Measurements from ENCODE around the gene OR6M1. TPM values are rescaled to one million over a fixed set of nuclear protein-coding genes. Genes with fewer than 3 reads are reported as not detected.
A peak's percentile ranks its signal among the peaks of the same experiment; 100 is the strongest.

Gene OR6M1
- total RNA-seq = not detected

- no peaks in the 10 kb centered on the region for H3K4me1 Mint-ChIP-seq (ENCODE audit: low read depth in 2 of 2)
- no peak within 1 kb of the TSS for H3K27ac Mint-ChIP-seq
- ATAC-seq (no peak), DNase-seq (ENCODE audit: low spot score) (no peak)
- H3K36me3 Mint-ChIP-seq = no peaks in the 10 kb centered on the region
- H3K4me3 Mint-ChIP-seq = no peak within 1 kb of the TSS
- H3K9me3 Mint-ChIP-seq = no peaks in the 10 kb centered on the region
- peaks cover 13 to 15% of the 10 kb centered on the region in 2 donors for H3K27me3 Mint-ChIP-seq
Measured at GRCh38 chr11:123806249-123806648, at the start of gene OR6M1. TSS of gene OR6M1 (minus strand) at chr11:123806349. CDS start at chr11:123806349, 0 bp downstream.

- ATAC-seq (no peak), DNase-seq (ENCODE audit: low spot score) (no peak)
- H3K9me3 Mint-ChIP-seq = peaks cover 6% of the 10 kb centered on the region
- no peak overlapping the region for H3K27ac Mint-ChIP-seq
- peaks cover 0 to 3% of the 10 kb centered on the region in 2 donors for H3K27me3 Mint-ChIP-seq
- H3K4me1 Mint-ChIP-seq (ENCODE audit: low read depth in 2 of 2) = no peaks in the 10 kb centered on the region
- H3K4me3 Mint-ChIP-seq = no peak overlapping the region
- H3K36me3 Mint-ChIP-seq = no peaks in the 10 kb centered on the region
Measured at GRCh38 chr11:123853038-123853437, 46.9 kb upstream of the OR6M1 start.

GRCh38 chr11:123852321-123852720 is 46.2 kb upstream of the OR6M1 start:
- ATAC-seq = no peak
- Mint-ChIP-seq H3K27me3 (peaks cover 0 to 3% of the 10 kb centered on the region in 2 donors), H3K4me3 (no peak overlapping the region), H3K9me3 (peaks cover 6% of the 10 kb centered on the region), H3K36me3 (no peaks in the 10 kb centered on the region), H3K4me1 (ENCODE audit: low read depth in 2 of 2) (no peaks in the 10 kb centered on the region), H3K27ac (no peak overlapping the region)
- no peak for DNase-seq (ENCODE audit: low spot score)

GRCh38 chr11:123851110-123851509 is 45.0 kb upstream of the OR6M1 start:
- Mint-ChIP-seq H3K27ac (no peak overlapping the region), H3K4me1 (ENCODE audit: low read depth in 2 of 2) (no peaks in the 10 kb centered on the region), H3K27me3 (peaks cover 0 to 5% of the 10 kb centered on the region in 2 donors), H3K4me3 (no peak overlapping the region), H3K9me3 (peaks cover 6% of the 10 kb centered on the region), H3K36me3 (no peaks in the 10 kb centered on the region)
- ATAC-seq = no peak
- no peak for DNase-seq (ENCODE audit: low spot score)

- Mint-ChIP-seq H3K4me1 (ENCODE audit: low read depth in 2 of 2) (no peaks in the 10 kb centered on the region), H3K4me3 (no peak overlapping the region), H3K27me3 (peaks cover 4 to 9% of the 10 kb centered on the region in 2 donors), H3K36me3 (no peaks in the 10 kb centered on the region), H3K9me3 (no peaks in the 10 kb centered on the region), H3K27ac (no peak overlapping the region)
- ATAC-seq (peak; percentile 43 to 48), DNase-seq (ENCODE audit: low spot score) (no peak)
Measured at GRCh38 chr11:123841174-123841573, 35.0 kb upstream of the OR6M1 start.

- DNase-seq (ENCODE audit: low spot score) (no peak), ATAC-seq (no peak)
- H3K9me3 Mint-ChIP-seq = no peaks in the 10 kb centered on the region
- H3K27ac Mint-ChIP-seq = no peak overlapping the region
- H3K27me3 Mint-ChIP-seq = peaks cover 2 to 9% of the 10 kb centered on the region in 2 donors
- no peak overlapping the region for H3K4me3 Mint-ChIP-seq
- no peaks in the 10 kb centered on the region for H3K36me3 Mint-ChIP-seq
- H3K4me1 Mint-ChIP-seq (ENCODE audit: low read depth in 2 of 2) = no peaks in the 10 kb centered on the region
Measured at GRCh38 chr11:123839131-123839530, 33.0 kb upstream of the OR6M1 start.

GRCh38 chr11:123838659-123839058 is 32.5 kb upstream of the OR6M1 start:
- no peak overlapping the region for H3K4me3 Mint-ChIP-seq
- no peaks in the 10 kb centered on the region for H3K36me3 Mint-ChIP-seq
- no peaks in the 10 kb centered on the region for H3K4me1 Mint-ChIP-seq (ENCODE audit: low read depth in 2 of 2)
- no peaks in the 10 kb centered on the region for H3K9me3 Mint-ChIP-seq
- ATAC-seq (no peak), DNase-seq (ENCODE audit: low spot score) (no peak)
- peaks cover 2 to 9% of the 10 kb centered on the region in 2 donors for H3K27me3 Mint-ChIP-seq
- no peak overlapping the region for H3K27ac Mint-ChIP-seq

GRCh38 chr11:123838199-123838598 is 32.0 kb upstream of the OR6M1 start:
- no peak for ATAC-seq
- no peaks in the 10 kb centered on the region for H3K36me3 Mint-ChIP-seq

GRCh38 chr11:123833095-123833494 is 26.9 kb upstream of the OR6M1 start:
- DNase-seq (ENCODE audit: low spot score) (no peak), ATAC-seq (no peak)
- Mint-ChIP-seq H3K9me3 (no peaks in the 10 kb centered on the region), H3K36me3 (no peaks in the 10 kb centered on the region), H3K4me1 (ENCODE audit: low read depth in 2 of 2) (no peaks in the 10 kb centered on the region), H3K4me3 (no peak overlapping the region), H3K27me3 (peaks cover 0 to 7% of the 10 kb centered on the region in 2 donors), H3K27ac (no peak overlapping the region)

More at GRCh38 chr11:123838199-123838598, 32.0 kb upstream of the OR6M1 start:
- Mint-ChIP-seq H3K9me3 (no peaks in the 10 kb centered on the region), H3K27ac (no peak overlapping the region), H3K4me1 (ENCODE audit: low read depth in 2 of 2) (no peaks in the 10 kb centered on the region), H3K27me3 (peaks cover 2 to 9% of the 10 kb centered on the region in 2 donors), H3K4me3 (no peak overlapping the region)
- no peak for DNase-seq (ENCODE audit: low spot score)

GRCh38 chr11:123829745-123830144 is 23.6 kb upstream of the OR6M1 start:
- no peaks in the 10 kb centered on the region for H3K9me3 Mint-ChIP-seq
- no peak overlapping the region for H3K27ac Mint-ChIP-seq
- DNase-seq (ENCODE audit: low spot score) (no peak), ATAC-seq (no peak)
- no peaks in the 10 kb centered on the region for H3K4me1 Mint-ChIP-seq (ENCODE audit: low read depth in 2 of 2)
- H3K4me3 Mint-ChIP-seq = no peak overlapping the region
- no peaks in the 10 kb centered on the region for H3K36me3 Mint-ChIP-seq
- peaks cover 2 to 22% of the 10 kb centered on the region in 2 donors for H3K27me3 Mint-ChIP-seq

GRCh38 chr11:123822599-123822998 is 16.4 kb upstream of the OR6M1 start:
- no peak overlapping the region for H3K4me3 Mint-ChIP-seq
- H3K36me3 Mint-ChIP-seq = no peaks in the 10 kb centered on the region
- peaks cover 2 to 23% of the 10 kb centered on the region in 2 donors for H3K27me3 Mint-ChIP-seq
- no peak overlapping the region for H3K27ac Mint-ChIP-seq
- no peaks in the 10 kb centered on the region for H3K9me3 Mint-ChIP-seq
- no peak for DNase-seq (ENCODE audit: low spot score)
- no peaks in the 10 kb centered on the region for H3K4me1 Mint-ChIP-seq (ENCODE audit: low read depth in 2 of 2)
- no peak for ATAC-seq

- H3K4me1 Mint-ChIP-seq (ENCODE audit: low read depth in 2 of 2) = no peaks in the 10 kb centered on the region
- ATAC-seq (no peak), DNase-seq (ENCODE audit: low spot score) (no peak)
- no peaks in the 10 kb centered on the region for H3K36me3 Mint-ChIP-seq
- no peak overlapping the region for H3K4me3 Mint-ChIP-seq
- H3K27me3 Mint-ChIP-seq = peaks cover under 1 to 19% of the 10 kb centered on the region in 2 donors
- H3K9me3 Mint-ChIP-seq = no peaks in the 10 kb centered on the region
- peak overlapping the region in 1 of 2 donors; percentile 26 for H3K27ac Mint-ChIP-seq
Measured at GRCh38 chr11:123822032-123822431, 15.9 kb upstream of the OR6M1 start.

- Mint-ChIP-seq H3K27ac (no peak overlapping the region), H3K4me3 (no peak overlapping the region), H3K4me1 (ENCODE audit: low read depth in 2 of 2) (no peaks in the 10 kb centered on the region), H3K27me3 (peaks cover 15 to 18% of the 10 kb centered on the region in 2 donors), H3K9me3 (no peaks in the 10 kb centered on the region), H3K36me3 (no peaks in the 10 kb centered on the region)
- ATAC-seq (no peak), DNase-seq (ENCODE audit: low spot score) (no peak)
Measured at GRCh38 chr11:123815122-123815521, 9.0 kb upstream of the OR6M1 start.

GRCh38 chr11:123801765-123802164 is 4.4 kb downstream of the OR6M1 start:
- Mint-ChIP-seq H3K27me3 (peaks cover 11 to 14% of the 10 kb centered on the region in 2 donors), H3K27ac (no peak overlapping the region), H3K36me3 (no peaks in the 10 kb centered on the region), H3K9me3 (no peaks in the 10 kb centered on the region), H3K4me1 (ENCODE audit: low read depth in 2 of 2) (no peaks in the 10 kb centered on the region), H3K4me3 (no peak overlapping the region)
- no peak for ATAC-seq
- DNase-seq (ENCODE audit: low spot score) = no peak

GRCh38 chr11:123800036-123800435 is 6.1 kb downstream of the OR6M1 start:
- Mint-ChIP-seq H3K9me3 (no peaks in the 10 kb centered on the region), H3K27me3 (peaks cover 9 to 11% of the 10 kb centered on the region in 2 donors), H3K27ac (no peak overlapping the region), H3K36me3 (no peaks in the 10 kb centered on the region), H3K4me3 (no peak overlapping the region), H3K4me1 (ENCODE audit: low read depth in 2 of 2) (no peaks in the 10 kb centered on the region)
- ATAC-seq (no peak), DNase-seq (ENCODE audit: low spot score) (no peak)
